ENCODE measurements around the gene ICAM4.

DNA sequence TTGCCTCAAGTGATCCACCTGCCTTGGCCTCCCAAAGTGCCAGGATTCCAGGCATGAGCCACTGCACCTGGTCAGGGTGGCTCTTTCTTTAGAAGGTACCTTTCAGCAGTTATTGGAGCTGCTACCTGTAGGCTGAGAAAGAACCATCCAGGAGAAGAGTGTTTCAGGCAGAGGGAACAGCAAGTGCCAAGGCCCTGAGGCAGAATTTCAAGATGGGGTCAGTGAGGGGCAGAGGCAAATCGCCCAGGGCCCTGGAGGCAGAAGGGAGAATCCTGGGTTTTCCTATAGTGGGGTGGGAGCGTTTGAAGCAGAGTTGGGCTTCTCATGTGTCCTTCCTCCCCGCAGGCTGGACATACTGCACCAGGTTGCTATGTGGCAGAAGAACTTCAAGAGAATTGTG lies 32.5 kb upstream of the ICAM4 start:
- TF ChIP-seq CTCF (IDR thresholded peaks at IDR 0.05; ENCODE audit: low read depth, low read length): no peak
- no peak for TF ChIP-seq EZH2phosphoT487 (IDR thresholded peaks at IDR 0.05; ENCODE audit: low read depth)

All from OCI-LY3 (cell line).